Stromal cell of bone marrow (primary cell): ENCODE data around the gene AOPEP.

ENCODE experiments used
- DNase-seq: peaks from one replicate; pipeline ENCODE4 v3.0.0-alpha.2; 2012; ENCODE audit warnings: low read depth

Gene AOPEP

DNA sequence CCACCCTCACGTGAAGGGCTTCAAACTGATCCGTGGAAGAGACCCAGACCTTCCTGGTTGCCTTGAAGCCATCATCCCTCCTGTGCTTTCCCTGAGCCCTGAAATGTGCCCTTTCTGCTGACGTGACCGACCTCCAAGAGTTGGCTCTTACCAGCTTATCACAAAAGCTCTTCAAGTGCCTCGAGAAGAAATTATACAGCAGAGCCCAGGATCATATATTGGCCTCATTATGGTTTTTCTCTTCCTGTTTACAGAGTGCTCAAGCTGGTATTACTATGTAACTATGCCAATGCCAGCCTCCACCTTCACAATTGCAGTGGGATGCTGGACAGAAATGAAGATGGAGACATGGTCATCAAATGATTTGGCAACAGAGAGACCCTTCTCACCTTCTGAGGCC lies 66.0 kb downstream of the AOPEP start:
- no peak for DNase-seq

DNA sequence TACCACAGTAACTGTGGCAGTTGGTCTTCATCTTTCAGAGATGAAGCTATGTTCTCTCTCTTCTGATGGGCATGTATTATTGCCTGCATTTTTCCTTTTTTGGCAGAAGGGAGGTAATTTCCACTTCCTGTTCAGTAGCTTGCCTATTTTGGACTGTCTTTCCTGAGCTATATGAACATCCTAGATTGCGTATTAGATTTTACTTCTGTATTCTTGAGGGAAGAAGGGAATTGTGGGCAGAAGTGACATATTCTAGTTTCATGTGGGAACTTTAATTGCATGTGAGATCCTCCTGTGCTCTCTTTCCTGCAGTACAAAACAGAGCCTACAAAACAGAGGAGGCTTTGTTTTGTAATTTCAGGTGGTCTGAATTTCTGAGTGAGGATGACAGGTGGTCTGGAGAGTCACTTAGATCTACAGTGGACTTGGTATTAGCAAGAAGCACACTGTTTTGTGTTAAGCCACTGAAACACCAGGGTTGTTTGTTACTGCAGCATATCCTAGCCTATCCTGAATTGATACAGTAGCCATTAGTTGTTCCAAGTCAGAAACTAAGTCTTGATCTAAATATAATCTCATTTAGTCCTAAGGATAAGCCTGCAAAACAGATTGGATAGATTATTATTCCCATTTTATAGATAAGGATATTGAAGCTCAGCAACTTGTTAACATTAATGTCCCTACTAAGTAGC lies 68.1 kb downstream of the AOPEP start:
- DNase-seq: no peak

DNA sequence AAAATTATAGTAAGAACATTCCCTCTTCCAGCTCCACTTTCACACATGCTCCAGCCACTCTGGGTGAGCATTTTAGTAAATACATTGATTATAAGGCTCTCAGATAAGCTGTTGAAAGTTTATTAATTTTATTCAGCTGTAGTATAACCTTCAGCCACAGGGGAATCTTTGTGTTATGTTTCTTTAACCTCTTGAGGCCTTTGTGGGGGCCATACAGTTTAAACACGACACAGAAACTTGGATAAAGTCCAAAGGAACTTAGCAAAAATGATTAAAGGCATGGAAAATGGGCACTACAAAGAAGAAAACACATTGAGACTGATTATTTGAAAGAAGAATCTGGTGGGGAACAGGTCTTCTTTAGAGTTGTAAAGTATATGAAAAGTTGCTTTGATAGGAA lies 70.2 kb downstream of the AOPEP start:
- no peak for DNase-seq

DNA sequence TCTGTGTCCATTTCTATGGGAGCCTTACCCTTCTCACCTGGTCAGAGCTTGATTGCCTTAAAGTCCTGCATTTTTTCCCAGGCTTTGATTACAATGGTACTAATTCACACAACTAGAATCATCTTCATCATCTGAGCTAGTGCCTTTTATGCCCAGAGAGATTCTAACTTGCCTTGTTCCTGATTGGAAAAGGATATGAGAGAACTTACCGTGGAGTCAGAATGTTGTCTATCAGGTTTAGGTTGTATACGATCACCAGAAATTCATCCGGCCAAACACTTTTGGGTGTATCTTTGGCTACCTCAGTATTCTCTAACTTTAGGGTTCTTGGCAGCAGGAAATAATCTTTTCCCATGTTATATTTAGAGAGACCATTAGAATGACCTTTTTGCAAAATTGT lies 71.7 kb downstream of the AOPEP start:
- no peak for DNase-seq

DNA sequence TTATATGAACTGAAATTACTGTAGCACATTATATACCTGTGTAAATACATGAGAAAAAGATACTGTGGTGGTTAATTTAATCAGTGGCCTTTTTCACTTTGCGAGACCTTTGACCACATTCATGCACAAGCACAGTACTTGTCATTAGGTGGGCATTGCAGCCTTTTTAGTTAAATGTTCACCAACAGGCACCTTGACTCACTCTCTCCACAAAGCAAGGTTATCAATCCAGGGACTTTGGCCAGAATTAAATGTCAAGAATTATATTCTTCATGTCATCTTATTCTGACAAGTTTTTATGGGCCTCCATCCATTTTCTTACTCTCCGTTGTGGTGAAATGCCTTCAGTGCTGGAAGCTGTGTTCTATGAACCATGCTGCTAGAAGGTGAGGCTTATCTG lies 72.2 kb downstream of the AOPEP start:
- DNase-seq: no peak

DNA sequence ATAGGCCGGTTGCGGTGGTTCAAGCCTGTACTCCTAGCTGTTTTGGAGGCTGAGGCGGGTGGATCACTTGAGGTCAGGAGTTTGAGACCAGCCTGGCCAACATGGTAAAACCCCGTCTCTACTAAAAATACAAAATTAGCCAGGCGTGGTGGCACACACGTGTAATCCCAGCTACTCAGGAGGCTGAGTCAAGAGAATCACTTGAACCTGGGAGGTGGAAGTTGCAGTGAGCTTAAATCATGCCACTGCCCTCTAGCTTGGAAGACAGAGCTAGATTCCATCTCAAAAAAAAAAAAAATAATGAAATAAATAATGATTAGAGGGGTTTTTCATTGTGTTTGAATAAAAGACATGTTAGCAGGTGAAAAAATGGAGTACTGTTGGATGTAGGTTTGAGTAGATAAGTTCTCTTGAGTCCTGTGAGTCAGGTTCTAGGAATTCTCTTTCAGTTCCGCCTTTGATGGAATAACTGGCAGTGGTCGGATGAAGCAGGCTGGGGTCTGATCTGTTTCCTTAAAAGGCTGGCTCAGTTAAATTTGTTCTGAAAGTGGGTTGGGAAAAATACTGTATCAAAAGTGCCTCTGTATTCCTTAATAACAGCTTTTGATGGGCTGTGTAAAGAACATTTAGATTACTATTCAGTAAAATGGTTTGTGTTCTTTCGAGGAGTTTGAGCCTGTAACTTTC lies 73.2 kb downstream of the AOPEP start:
- no peak for DNase-seq

DNA sequence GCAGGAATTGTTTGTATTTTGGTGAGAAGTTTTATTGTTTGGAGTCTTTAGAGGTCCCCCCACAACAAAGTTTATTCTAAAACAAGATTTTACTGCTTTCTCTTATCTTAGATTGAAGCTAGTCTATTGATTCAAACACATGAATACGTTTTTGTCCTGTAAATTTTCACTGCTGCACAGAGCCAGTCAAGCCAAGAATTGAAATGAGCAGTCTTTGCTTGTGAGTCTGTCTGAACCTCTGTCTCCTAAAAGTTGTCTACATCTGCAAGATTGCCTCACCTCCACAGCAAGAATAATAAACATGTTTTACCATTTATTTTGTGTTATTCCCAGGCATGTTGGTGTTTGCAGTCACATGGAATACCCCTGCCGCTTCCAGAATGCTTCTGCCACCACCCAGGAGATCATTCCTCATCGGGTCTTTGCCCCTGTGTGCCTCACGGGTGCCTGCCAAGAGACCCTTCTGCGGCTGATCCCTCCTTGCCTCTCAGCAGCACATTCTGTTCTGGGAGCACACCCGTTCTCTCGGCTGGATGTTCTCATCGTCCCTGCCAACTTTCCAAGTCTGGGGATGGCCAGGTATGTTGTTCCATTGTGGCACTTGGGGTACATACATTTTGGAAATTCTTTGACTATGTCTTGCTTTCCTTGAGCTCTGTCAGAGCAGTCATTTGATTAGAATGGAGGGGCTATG lies 74.1 kb downstream of the AOPEP start:
- no peak for DNase-seq

DNA sequence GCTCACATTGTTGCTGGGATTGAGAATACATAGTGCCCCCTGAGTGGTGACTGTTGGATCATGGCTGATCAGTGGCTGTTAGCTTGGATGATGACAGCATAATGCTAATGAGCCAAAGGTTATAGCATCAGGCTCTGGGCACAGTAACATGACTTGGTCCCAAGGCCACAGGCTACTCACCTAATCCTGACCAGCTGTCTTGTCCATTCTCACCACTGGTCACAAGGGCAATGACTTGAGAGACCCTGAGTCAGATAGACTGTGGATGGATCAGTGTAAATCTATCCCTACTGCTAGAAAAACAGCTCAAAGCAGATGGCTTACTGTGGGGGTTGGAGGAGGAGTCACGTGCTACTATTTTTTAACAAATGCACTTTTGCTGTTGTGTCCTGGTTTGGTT lies 74.7 kb downstream of the AOPEP start:
- peak; percentile 43 for DNase-seq

DNA sequence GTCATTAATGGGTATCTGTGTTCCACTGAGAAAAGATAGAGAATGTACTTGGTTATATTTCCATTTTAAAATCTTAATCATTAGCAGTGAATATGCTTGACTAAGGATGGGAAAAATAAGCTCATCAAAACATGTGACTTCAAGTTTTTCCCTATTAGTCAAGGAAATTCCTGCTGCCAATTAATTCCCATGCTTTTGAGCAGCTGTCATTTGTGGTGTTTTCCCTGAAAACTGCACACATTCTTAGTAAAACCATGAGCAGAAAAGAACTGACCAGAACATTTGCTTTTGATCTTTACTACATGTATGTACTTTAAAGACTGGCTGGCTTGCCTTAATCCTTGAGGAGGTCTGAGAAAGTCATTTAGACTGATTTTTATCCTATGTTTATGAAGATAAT lies 75.2 kb downstream of the AOPEP start:
- peak; percentile 72 for DNase-seq

DNA sequence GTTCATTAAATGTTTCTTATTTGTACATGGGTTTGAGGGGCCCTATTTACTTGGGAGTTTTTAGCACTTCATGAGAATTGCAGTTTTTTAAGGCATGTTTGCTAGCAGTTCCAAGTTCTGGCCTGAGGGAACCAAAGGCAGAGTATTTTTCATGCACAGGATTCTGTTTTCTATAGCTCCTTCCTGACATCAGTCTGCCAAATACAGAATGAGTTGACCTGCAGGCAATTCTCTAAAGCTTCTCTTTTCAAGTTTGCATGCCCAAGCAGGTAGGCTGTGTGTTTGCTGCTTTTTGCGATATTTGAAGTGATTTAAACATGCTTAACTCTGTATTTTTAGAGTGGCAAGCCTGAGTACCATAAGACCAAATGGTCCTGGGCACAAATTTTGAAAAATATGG lies 75.8 kb downstream of the AOPEP start:
- DNase-seq: no peak

DNA sequence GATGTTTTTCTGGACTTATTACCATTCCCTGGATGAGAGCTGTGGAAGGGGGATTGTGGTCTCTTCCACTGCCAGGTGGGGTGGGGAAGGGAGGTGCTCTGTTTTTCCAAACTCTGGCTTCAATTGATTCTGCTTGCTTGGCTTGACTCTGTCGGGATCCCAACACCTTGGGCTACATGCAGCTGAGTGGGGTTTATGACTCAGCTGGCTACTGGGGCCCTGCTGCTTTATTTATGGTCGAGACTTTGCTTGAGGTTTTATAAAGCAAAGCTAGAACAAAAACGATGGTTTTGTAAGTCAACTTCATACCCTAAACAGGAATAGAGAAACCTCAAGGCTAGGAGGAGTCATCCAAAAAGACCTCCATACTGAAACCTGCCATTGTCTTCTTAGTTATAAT lies 76.3 kb downstream of the AOPEP start:
- no peak for DNase-seq

DNA sequence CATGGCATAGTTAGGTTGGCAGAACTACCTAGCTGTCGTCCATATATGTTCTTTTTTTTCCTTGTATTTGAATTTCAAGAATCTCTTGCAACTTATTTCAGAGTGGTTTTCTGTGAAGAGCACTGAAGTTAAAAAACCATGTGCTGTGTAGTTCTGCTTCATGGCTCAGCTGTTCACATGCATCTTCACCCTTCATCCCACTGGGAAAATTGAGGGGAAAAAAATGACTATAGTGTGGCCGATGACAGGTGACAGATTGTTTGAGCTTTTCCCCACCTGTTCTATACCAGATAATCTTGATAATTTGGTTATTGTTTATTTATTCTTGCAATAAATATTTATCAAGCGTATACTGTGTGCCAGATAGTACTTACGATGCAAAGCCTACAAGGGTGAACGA lies 77.8 kb downstream of the AOPEP start:
- no peak for DNase-seq

DNA sequence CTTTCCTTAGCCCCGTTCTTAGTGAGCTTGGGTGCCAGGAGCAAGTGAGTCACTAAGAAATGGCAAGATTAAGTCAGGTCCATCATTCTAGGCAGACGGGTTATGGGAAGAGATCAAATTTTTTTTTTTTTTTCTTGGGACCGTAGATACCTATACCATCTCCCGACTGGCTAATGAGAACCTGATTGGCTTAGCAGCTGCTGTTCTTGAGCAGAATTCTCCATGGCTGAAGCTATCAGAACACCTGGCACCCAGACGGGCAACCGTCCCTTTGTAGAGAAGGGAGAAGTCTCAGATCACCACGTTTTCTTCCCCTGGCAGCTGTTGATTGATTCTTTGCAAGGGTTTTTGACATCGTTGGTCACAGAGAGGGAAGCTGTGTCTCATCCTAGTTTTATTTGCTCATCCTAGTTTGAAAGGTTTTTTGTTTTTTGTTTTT lies 78.6 kb downstream of the AOPEP start:
- no peak for DNase-seq

DNA sequence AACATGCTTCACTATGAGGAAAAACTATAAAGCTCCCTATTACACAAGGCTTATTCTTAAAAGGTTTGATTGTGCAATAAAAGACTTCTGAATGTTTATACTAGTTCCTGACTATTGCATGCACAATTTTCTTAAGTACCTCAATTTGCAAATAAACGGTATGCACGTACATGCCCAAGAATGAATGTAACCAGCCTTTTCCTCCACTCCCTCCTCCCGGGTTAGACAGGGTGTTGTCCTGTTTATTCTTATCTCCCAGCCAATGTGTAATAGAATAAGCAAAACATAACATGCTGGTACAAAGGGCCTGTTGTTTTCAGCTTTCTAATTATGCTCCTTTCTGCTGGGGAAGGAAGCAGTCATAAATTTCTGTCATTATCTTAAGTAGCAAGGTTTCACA lies 79.1 kb downstream of the AOPEP start:
- DNase-seq: peak; percentile 61

DNA sequence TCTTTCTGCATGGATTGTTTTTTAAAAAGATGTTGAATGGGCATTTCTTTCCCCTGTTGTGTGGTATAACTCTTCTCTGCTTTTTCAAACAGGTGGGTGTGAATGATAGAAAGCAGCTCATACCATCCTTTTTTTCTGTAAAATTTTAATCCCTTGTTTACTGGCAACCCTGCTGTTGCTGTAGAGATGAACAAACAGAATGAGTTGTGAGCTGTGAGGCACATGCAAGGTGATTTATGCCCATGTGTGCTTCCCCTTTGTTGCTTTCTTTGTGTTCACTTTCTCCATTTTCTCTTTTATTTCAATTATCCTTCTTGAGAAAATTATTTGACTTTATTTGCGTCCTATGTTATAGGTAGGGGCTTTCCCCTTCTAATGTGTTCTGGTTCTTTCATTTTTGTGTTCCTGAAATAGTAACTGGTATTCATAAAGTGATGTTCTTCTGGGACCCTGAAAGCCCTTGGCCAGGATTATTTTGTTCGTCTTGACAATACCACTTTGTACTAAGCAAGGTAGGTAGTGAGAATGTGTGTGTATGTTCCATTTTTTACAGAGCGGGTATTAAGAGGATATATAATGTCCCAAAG lies 79.9 kb downstream of the AOPEP start:
- no peak for DNase-seq

DNA sequence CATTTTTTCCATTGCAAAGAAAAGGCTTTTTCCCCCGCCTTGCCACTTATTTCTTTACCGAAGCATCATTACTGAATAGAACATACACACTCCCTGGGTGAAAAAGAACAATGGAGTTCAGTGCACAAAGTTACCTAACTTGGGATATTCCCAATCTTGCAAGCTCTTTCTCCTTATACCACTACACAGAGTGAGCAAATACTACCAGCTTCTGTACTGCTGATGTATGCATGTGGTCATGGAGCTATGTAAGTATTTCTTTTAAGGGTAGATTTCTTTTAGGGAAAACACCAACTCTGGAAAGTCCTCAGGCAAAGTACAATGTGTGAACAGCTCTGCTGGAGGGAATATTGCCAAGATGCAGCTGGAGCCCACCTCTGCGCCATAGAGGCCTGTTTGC lies 81.1 kb downstream of the AOPEP start:
- no peak for DNase-seq

DNA sequence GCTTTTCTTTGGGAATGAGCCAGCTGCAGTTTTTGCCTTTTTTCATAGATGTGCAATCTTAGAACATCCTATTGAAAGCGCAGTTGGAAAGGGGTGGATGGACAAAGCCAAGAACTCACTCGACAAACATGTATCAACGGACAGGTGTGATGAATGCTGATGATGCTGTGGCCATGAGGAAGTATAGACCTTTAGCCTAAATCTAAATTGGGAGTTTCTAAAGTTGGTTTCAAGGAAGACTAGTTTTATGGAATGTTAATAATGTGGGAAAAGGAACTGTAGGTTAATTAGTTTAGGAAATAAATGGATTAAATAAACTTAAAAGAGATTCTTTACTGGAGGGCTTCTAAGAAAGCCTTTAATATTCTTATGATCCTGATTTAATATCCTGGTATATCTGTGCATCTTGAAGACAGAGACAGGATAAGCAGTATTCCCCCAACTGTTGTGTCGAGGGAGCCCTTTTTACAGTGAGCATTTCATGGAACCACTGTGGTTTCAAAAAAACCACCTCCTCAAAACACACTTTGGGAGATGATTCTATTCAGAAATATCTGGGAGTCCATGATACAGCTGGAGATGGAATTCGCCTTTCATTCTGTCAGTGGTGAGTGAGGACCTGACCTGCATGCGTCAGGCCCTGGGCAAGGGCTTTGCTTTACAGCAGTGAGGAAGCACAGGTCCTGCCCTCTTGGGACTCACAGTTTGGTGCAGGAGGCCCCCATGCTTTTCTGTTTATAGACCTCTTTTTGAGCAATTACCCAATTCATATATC lies 82.6 kb downstream of the AOPEP start:
- DNase-seq: no peak

DNA sequence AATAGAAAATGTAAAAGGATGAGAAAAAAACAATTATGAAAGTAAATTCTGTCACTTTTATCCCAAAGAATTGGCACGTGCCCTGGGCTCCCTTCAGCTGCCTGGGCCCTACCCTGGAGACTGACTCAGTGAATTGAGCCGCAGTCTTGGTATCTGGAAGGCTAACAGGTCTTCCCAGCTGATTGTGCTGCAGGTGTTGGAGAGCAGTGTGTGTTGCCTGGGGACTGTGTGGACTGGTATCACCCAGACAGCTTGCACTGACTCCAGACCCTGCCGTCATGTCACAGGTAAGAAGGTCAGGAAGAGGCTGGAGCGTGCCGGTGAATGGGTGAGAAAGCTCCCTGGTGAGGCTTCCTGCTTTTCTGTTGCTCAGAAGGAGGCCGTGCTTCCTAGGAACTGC lies 83.3 kb downstream of the AOPEP start:
- DNase-seq: no peak

DNA sequence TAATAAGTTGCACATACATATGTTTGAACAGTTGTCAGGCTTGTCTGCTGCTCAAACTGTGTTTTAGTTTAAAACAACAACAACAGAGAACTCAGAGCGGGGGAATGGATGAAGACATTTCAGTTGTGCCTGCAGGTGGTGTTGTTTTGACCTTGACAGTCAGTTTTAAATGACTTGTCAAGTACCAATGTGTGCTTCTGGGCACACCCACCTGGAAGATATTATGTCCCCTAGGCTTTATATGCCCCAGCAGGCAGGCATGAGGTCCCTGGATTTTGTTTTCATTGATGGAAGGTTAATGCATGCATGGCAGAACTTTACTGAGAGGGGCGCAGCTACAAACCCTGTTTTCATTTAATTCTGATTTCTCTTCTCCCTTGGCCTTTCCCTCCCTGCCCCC lies 84.6 kb downstream of the AOPEP start:
- no peak for DNase-seq

DNA sequence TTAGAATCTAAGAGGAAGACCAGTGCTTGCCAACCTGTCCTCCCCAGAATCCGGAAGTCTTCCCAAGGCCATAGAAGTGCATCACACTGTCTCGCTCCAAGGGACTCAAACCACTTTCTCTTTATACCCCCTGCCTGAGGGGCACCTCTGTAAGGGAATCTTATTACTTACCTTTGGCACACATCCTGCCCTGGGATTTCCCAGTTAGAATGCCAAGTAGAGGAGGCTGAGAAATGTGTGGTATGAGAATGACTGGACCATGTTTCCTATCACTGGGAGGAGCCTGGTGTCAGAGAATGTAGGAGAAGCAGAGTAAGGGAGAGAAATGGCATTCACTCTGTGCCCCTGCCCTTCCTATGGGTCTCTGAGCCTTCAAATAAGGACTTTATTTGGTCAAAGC lies 85.8 kb downstream of the AOPEP start:
- DNase-seq: no peak

DNA sequence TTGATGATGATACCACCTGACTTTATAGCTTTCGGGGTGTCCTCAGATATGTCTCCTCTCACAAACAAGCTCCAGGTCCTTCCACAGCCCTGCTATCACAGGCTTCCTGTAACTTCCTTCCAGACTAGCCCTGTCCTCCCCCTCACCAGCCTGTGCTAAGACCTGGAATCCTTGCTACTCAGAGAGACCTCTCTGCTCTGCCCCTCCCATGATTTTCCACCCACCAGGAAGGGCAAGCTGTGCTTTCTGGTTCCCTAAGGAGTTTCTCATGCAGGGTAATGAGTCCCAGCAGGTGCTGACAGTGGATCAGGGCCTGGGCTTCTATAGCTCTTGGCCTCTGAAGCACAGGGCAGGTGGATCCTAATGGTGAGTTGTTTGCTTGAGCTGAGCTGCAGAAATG lies 86.9 kb downstream of the AOPEP start:
- DNase-seq: no peak
